Activated T-cell treated with anti-CD3 and anti-CD28 coated beads, Interleukin-2, amount 50 U/mL, for 24 hours (primary cell): ENCODE measurements around the gene CCNA2.

Experiments used
- DNase-seq: peaks from one replicate; pipeline ENCODE4 v3.0.0-alpha.2; 2020
- H3K27ac Mint-ChIP-seq: 2 replicates; pipeline ENCODE4 v1.8.0; 2020; ENCODE audit warnings: mild to moderate bottlenecking, mixed read lengths
- H3K27me3 Mint-ChIP-seq: 2 replicates; pipeline ENCODE4 v1.8.0; 2020; ENCODE audit warnings: mixed read lengths
- H3K36me3 Mint-ChIP-seq: 2 replicates; pipeline ENCODE4 v1.8.0; 2020; ENCODE audit warnings: low read depth, mixed read lengths
- H3K4me1 Mint-ChIP-seq: 2 replicates; pipeline ENCODE4 v1.8.0; 2020; ENCODE audit warnings: low read depth, mixed read lengths
- H3K4me3 Mint-ChIP-seq: 2 replicates; pipeline ENCODE4 v1.8.0; 2020; ENCODE audit warnings: mild to moderate bottlenecking, moderate library complexity, mixed read lengths
- H3K9me3 Mint-ChIP-seq: 2 replicates; pipeline ENCODE4 v1.8.0; 2020; ENCODE audit warnings: mixed read lengths

CCNA2 gene

DNA sequence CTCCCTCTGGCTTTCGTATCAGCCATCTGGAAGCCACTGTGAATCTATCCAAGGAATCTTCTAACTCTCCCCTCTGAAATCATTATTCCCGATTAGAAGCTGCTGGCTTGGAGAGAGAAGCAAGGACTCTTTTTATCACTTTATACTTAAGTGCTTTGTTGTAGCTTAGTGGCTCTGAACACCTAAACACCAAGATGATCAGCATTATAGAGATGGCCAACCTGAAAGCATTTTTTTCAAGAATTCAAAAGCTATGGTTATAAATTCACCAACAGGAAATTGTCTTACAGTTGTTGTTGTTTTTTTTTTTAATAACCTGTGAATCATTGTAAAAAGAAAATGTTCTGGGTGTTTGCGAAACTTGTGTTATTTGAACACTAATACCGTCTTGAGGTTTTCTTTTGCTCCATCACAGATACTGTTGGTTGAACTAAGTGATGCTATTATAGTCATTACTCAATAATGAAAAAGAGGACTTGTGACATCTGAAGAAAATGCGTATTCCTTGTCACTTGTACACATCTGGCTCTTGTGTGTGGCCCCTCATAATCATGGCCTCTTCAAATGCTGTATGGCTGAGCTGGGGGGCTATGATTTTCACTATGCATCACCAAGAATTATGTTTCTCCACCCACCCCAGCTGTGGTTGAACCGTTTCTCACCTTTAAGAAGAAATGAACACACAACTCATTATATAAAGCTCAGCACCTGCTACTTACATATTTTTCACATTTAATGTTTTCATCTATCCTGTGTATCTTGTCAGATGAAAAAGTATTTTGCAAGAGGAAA lies 46.9 kb downstream of the CCNA2 start:
- no peak overlapping the region for H3K4me3 Mint-ChIP-seq

DNA sequence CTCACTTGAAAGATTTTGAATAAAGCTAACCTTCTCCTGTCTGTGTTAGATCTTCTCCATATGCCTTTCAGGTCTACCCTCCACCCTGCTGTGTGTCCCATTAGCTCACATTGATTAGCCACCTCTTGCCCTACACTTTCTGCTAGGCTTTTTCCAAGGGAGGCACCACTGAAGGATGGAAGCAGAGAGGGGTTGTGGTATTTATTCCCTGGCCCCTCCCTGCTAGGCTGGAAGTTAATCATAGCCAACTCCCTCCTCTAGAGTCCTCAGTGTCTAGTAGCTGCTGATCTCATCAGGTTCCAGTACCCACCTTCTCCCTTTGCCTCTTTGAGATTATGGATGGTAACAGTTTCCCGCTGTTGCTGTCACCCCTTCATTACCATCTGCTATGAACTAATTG lies 49.8 kb downstream of the CCNA2 start:
- no peaks in the 10 kb centered on the region for H3K4me1 Mint-ChIP-seq
- H3K36me3 Mint-ChIP-seq = no peaks in the 10 kb centered on the region
- no peak for DNase-seq
- H3K4me3 Mint-ChIP-seq = no peak overlapping the region
- H3K9me3 Mint-ChIP-seq = no peaks in the 10 kb centered on the region
- no peak overlapping the region for H3K27ac Mint-ChIP-seq
- H3K27me3 Mint-ChIP-seq = peaks cover 23% of the 10 kb centered on the region

More for the DNA sequence above, 46.9 kb downstream of the CCNA2 start:
- Mint-ChIP-seq H3K4me1 (no peaks in the 10 kb centered on the region), H3K27me3 (peaks cover 20% of the 10 kb centered on the region), H3K9me3 (no peaks in the 10 kb centered on the region), H3K36me3 (no peaks in the 10 kb centered on the region), H3K27ac (no peak overlapping the region)
- no peak for DNase-seq

GRCh38 chr4:121771869-121772268 lies 51.8 kb downstream of the CCNA2 start:
- H3K27ac Mint-ChIP-seq = no peak overlapping the region
- H3K4me1 Mint-ChIP-seq = no peaks in the 10 kb centered on the region
- H3K27me3 Mint-ChIP-seq = peaks cover 30% of the 10 kb centered on the region
- no peaks in the 10 kb centered on the region for H3K36me3 Mint-ChIP-seq
- no peak for DNase-seq
- no peak overlapping the region for H3K4me3 Mint-ChIP-seq
- no peaks in the 10 kb centered on the region for H3K9me3 Mint-ChIP-seq

DNA sequence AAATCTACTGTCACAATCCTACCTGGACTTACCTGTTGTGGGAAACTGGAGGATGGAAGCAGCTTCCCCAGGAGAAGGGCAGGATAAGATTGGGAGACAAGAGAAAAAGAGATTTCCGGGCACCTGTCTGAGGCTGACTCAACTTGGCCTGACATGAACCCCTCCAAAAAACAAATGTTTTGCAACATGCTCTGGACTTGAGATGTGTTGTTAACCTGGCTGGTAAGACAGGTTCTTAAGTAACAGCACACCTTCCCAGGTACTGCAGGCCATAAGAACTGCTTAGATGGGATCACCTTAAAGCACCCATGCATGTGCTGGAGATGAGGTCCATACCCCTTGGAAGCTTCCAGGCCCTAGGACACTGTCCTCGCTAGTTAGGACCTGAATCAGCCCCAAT lies 54.3 kb downstream of the CCNA2 start:
- H3K27me3 Mint-ChIP-seq = peaks cover 53% of the 10 kb centered on the region
- H3K4me1 Mint-ChIP-seq = peaks cover 8% of the 10 kb centered on the region
- H3K36me3 Mint-ChIP-seq = no peaks in the 10 kb centered on the region
- H3K4me3 Mint-ChIP-seq = no peak overlapping the region
- no peaks in the 10 kb centered on the region for H3K9me3 Mint-ChIP-seq
- H3K27ac Mint-ChIP-seq = no peak overlapping the region
- no peak for DNase-seq

DNA sequence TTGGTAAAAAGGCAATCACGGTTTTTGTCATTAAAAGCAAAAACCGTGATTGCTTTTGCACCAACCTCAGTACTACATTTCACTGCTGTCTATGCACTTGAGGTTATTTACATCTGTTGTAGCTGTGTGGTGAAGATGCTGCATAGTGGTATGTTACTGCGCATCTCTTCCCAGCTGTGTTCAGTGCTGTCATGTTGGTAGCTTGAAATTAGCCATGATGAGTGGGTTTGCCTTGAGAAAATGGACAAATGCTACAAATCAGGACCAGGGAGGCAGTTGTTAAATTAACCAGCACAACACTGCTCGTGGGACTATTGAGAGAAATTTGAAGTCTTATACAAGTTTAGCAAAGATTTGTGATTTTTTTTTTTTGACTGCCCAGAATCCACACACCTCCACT lies 56.5 kb downstream of the CCNA2 start:
- H3K36me3 Mint-ChIP-seq = no peaks in the 10 kb centered on the region
- H3K4me3 Mint-ChIP-seq = no peak overlapping the region

More for the DNA sequence above, 56.5 kb downstream of the CCNA2 start:
- Mint-ChIP-seq H3K27me3 (peaks cover 73% of the 10 kb centered on the region), H3K27ac (no peak overlapping the region), H3K9me3 (no peaks in the 10 kb centered on the region), H3K4me1 (peaks cover 17% of the 10 kb centered on the region)
- no peak for DNase-seq
